GM12873 (cell line): ENCODE results near the gene OR56A3.

Experiments
- TF ChIP-seq, protein P1 (sequence below): IDR thresholded peaks from 2 replicates; pipeline ENCODE4 v1.5.1; 2012; ENCODE audit warnings: low read depth, mild to moderate bottlenecking, moderate library complexity, low read length, control low read depth; ENCODE audit not compliant: insufficient read depth; ENCODE audit errors: missing control alignments

Gene OR56A3

DNA sequence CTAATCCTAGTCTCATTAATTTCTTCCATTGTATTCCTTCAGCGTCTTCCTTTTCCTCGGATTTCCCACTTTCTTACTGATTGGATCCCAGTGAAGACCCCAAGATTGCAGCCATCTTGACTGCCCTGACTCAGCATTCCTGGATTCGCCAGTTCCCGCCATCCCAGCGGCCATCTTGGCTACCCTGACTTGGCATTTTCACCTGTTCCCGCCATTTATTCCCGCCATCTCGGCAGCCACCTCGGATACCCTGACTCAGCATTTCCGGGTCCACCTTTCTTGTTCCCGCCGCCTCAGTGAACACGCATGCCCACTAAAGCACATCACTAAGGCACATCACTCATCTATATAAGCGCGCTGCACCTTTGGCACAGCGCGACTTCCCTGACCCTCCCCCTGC is 13.8 kb upstream of the OR56A3 start:
- TF ChIP-seq, protein P1, sequence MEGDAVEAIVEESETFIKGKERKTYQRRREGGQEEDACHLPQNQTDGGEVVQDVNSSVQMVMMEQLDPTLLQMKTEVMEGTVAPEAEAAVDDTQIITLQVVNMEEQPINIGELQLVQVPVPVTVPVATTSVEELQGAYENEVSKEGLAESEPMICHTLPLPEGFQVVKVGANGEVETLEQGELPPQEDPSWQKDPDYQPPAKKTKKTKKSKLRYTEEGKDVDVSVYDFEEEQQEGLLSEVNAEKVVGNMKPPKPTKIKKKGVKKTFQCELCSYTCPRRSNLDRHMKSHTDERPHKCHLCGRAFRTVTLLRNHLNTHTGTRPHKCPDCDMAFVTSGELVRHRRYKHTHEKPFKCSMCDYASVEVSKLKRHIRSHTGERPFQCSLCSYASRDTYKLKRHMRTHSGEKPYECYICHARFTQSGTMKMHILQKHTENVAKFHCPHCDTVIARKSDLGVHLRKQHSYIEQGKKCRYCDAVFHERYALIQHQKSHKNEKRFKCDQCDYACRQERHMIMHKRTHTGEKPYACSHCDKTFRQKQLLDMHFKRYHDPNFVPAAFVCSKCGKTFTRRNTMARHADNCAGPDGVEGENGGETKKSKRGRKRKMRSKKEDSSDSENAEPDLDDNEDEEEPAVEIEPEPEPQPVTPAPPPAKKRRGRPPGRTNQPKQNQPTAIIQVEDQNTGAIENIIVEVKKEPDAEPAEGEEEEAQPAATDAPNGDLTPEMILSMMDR = no peak

DNA sequence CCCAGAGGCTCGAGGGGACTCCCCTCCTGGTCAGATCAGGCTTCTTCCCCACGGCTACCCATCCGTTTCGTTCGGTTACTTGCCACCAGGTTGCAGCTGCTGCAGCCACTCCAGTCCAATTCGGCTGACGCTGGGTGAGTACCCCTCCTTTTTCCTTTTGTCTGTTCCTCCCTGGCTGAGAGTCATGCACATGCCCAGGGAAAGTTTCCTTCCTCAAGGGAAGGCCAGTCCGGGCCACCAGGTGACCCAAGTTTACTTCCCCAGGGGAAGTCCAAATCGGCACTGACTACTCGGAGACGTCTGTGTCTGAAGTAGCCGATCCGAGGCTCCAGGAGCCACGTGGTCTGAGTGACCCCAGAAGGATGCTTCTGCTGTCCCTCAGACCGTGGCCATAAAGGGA is 13.2 kb upstream of the OR56A3 start:
- TF ChIP-seq, protein P1 = no peak

DNA sequence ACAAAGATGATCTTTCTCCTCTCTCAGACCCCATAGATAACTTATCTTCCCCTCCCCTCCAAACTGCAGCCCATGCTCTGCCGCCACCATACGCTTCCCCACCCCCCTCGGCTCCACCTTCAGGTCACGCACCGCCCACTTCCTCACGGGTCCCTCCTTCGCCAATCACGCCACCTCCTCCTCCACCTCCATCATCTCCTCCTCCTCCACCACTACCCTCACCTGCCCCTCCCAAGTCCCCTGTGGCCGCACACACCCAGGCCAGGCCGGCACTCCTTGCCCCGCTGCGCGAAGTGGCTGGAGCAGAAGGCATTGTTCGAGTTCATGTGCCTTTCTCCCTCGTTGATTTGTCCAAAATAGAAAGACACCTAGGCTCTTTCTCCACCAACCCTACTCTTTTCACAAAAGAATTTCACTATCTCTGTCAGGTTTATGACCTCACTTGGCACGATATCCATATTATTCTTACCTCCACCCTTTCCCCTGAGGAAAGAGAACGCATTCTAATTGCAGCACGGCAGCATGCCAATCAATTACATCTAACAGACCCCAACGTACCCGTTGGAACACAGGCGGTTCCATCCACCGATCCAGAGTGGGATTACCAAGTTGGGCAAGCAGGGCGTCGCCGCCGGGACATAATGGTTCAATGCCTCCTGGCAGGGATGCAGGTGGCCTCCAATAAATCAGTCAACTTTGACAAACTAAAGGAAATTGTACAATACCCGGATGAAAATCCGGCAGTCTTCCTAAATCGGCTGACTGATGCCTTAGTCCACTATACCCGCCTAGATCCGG is 12.3 kb upstream of the OR56A3 start:
- TF ChIP-seq, protein P1 = no peak

DNA sequence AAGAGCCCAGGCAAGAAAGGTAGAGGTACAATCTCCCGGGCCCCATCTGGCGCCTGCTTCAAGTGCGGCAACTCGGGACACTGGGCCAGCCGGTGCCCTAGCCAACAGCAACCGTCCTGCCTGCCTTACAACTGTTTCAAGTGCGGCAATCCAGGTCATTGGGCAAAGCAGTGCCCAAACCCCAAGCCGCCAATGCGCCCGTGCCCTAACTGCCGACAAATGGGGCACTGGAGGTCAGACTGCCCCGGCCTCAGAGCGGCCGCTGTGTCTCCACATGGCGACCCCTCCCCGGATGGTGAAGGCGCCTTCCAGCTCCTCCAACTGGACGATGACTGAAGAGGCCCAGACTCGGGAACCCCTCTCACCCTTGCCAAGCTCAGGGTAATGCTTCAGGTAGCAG is 11.4 kb upstream of the OR56A3 start:
- TF ChIP-seq, protein P1 = no peak

DNA sequence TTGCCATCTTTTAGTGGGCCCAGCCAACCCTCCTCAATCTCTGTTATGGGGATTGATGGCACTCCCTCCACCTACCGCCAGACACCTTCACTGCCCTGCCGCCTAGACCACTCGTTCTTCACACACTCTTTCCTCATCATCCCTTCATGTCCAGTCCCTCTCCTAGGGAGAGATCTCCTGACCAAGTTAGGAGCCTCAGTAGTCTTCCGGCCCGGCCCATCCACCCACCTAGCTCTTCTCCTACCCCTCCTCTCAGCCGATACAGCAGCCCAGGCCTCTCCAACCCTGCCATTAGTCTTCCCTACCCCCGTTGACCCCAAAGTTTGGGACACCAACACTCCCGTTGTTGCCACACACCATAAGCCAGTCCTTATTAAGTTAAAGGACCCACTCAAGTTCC is 11.0 kb upstream of the OR56A3 start:
- TF ChIP-seq, protein P1 = no peak

DNA sequence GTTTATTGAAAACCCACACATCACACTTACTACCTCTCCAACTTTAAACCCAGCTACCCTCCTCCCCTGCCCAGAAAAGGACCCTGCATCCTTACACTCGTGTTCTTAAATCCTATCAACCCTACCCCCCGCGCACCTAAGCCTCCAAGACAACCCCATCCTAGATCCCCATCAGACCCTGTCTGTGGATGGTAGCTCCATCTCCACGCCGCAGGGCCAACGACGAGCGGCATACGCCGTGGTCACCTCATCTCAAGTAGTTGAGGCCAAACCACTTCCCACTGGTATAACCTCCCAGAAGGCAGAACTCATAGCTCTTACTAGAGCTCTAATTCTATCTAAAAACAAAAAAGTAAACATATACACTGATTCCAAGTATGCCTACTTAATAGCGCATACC is 9.4 kb upstream of the OR56A3 start:
- TF ChIP-seq, protein P1 = no peak

DNA sequence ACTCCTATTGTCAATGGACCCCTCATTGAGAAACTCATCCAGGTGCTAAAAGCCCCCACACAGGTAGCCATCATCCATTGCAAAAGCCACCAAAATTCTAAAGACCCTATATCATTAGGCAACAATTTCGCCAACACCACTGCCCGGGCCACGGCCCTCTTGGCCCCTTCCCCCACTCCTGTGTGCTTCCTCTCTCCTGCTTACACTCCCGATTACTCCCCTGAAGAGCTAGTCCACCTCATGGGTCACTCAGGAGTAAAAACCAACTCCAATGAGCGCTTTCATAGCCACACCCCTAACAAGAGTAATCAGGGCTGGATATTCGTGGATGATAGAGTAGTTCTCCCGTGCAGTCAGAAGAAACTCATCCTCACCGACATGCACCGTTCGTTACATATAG is 8.9 kb upstream of the OR56A3 start:
- TF ChIP-seq, protein P1 = no peak
